Iris pigment epithelial cell (primary cell): ENCODE results near the gene ADAD2.

ENCODE experiments used
- DNase-seq: peaks from one replicate; pipeline ENCODE4 v3.0.0-alpha.2; 2011; ENCODE audit warnings: low read depth

ADAD2 gene

GRCh38 chr16:84176192-84177053 lies 14.5 kb upstream of the ADAD2 start:
- no peak for DNase-seq

GRCh38 chr16:84177741-84178073 lies 13.2 kb upstream of the ADAD2 start:
- peak; percentile 77 for DNase-seq

GRCh38 chr16:84178146-84178765 lies 12.7 kb upstream of the ADAD2 start:
- no peak for DNase-seq

- DNase-seq: no peak
These were observed 11.9 kb upstream of the ADAD2 start for GRCh38 chr16:84178892-84179611.

- DNase-seq: no peak
These were observed 11.2 kb upstream of the ADAD2 start for GRCh38 chr16:84179612-84180320.

- DNase-seq: no peak
These were observed 10.3 kb upstream of the ADAD2 start for GRCh38 chr16:84180519-84181140.

- DNase-seq: no peak
These were observed 9.6 kb upstream of the ADAD2 start for GRCh38 chr16:84181144-84181915.

- no peak for DNase-seq
These were observed 8.9 kb upstream of the ADAD2 start for GRCh38 chr16:84182104-84182503.

- DNase-seq: no peak
These were observed 8.0 kb upstream of the ADAD2 start for GRCh38 chr16:84182680-84183571.

GRCh38 chr16:84183572-84183875 lies 7.4 kb upstream of the ADAD2 start:
- DNase-seq: no peak

- no peak for DNase-seq
These were observed 6.9 kb upstream of the ADAD2 start for GRCh38 chr16:84183911-84184591.

GRCh38 chr16:84184775-84185174 lies 6.2 kb upstream of the ADAD2 start:
- DNase-seq: no peak

GRCh38 chr16:84186685-84187437 lies 4.1 kb upstream of the ADAD2 start, which contains the start of gene TAF1C:
Gene TAF1C (minus strand): TSS chr16:84187057. CDS start chr16:84184988, 2,069 bp downstream.
- peak; percentile 94 for DNase-seq

- no peak for DNase-seq
These were observed 509 bp downstream of the ADAD2 start for GRCh38 chr16:84191466-84191865.

GRCh38 chr16:84193480-84193879 lies 2.5 kb downstream of the ADAD2 start:
- no peak for DNase-seq

- DNase-seq: no peak
These were observed 3.1 kb downstream of the ADAD2 start for GRCh38 chr16:84194018-84194417.

GRCh38 chr16:84194470-84195200 lies 3.7 kb downstream of the ADAD2 start:
- DNase-seq: no peak
